DOHH2 (cell line): ENCODE measurements around the gene ANKRD33B.
A peak's percentile ranks its signal among the peaks of the same experiment; 100 is the strongest.

Experiments used
- H3F3A ChIP-seq: fragments of 200-600 bp; sonication (generic), shearing (Covaris generic); 2 replicates; pipeline ENCODE4 v1.6.0; 2016; ENCODE audit warnings: antibody characterized with exemption, mild to moderate bottlenecking; ENCODE audit not compliant: control insufficient read depth, insufficient read depth
- H3K27ac ChIP-seq: fragments of 200-600 bp; sonication (generic); 2 replicates; pipeline ENCODE4 v1.5.1; 2014; ENCODE audit warnings: low read depth, mild to moderate bottlenecking, low read length, moderate library complexity
- H3K27me3 ChIP-seq: fragments of 200-600 bp; sonication (generic); 2 replicates; pipeline ENCODE4 v1.6.1; 2014; ENCODE audit warnings: mild to moderate bottlenecking, low read length, mixed read lengths; ENCODE audit not compliant: control insufficient read depth
- H3K36me3 ChIP-seq: fragments of 200-600 bp; sonication (generic); 2 replicates; pipeline ENCODE4 v1.6.1; 2014; ENCODE audit warnings: mild to moderate bottlenecking, low read length, moderate library complexity, mixed read lengths; ENCODE audit not compliant: control insufficient read depth
- H3K4me1 ChIP-seq: fragments of 200-600 bp; sonication (generic); 2 replicates; pipeline ENCODE4 v1.6.1; 2014; ENCODE audit warnings: mild to moderate bottlenecking, low read length, mixed read lengths; ENCODE audit not compliant: control insufficient read depth
- H3K4me2 ChIP-seq: fragments of 200-600 bp; sonication (generic); 2 replicates; pipeline ENCODE4 v1.6.0; 2014; ENCODE audit warnings: mild to moderate bottlenecking, low read length, moderate library complexity
- H3K4me3 ChIP-seq: fragments of 200-600 bp; sonication (generic); 2 replicates; pipeline ENCODE4 v1.5.1; 2014; ENCODE audit warnings: mild to moderate bottlenecking, low read length, mixed read lengths
- H3K79me2 ChIP-seq: fragments of 200-600 bp; sonication (generic); 2 replicates; pipeline ENCODE4 v1.6.1; 2014; ENCODE audit warnings: mild to moderate bottlenecking, low read length, mixed read lengths; ENCODE audit not compliant: control insufficient read depth
- H3K9me2 ChIP-seq: fragments of 200-600 bp; sonication (generic); replicated peaks from 2 replicates; pipeline ENCODE4 v1.6.1; 2014; ENCODE audit warnings: mild to moderate bottlenecking, low read length, mixed read lengths; ENCODE audit not compliant: control insufficient read depth
- H3K9me3 ChIP-seq: fragments of 200-600 bp; sonication (generic); 2 replicates; pipeline ENCODE4 v1.6.1; 2014; ENCODE audit warnings: antibody characterized with exemption, low read length, mixed read lengths; ENCODE audit not compliant: control insufficient read depth, insufficient read depth
- H4K20me1 ChIP-seq: fragments of 200-600 bp; sonication (generic); 2 replicates; pipeline ENCODE4 v1.6.0; 2014; ENCODE audit warnings: low read depth, mild to moderate bottlenecking, antibody characterized with exemption, low read length, moderate library complexity; ENCODE audit not compliant: control insufficient read depth, insufficient read depth
- EZH2phosphoT487 ChIP-seq: fragments of 200-600 bp; sonication (generic); IDR thresholded peaks from 2 replicates; pipeline ENCODE4 v1.6.1; 2017; ENCODE audit warnings: borderline replicate concordance, mild to moderate bottlenecking, antibody characterized with exemption, low read length, moderate library complexity, mixed read lengths
- TF ChIP-seq, protein P1 (sequence below): fragments of 200-600 bp; sonication (generic); IDR thresholded peaks from one replicate; pipeline ENCODE4 v1.5.1; 2014; ENCODE audit warnings: antibody characterized with exemption, mild to moderate bottlenecking, low read depth, low read length; ENCODE audit not compliant: poor library complexity, severe bottlenecking

The ANKRD33B gene

DNA sequence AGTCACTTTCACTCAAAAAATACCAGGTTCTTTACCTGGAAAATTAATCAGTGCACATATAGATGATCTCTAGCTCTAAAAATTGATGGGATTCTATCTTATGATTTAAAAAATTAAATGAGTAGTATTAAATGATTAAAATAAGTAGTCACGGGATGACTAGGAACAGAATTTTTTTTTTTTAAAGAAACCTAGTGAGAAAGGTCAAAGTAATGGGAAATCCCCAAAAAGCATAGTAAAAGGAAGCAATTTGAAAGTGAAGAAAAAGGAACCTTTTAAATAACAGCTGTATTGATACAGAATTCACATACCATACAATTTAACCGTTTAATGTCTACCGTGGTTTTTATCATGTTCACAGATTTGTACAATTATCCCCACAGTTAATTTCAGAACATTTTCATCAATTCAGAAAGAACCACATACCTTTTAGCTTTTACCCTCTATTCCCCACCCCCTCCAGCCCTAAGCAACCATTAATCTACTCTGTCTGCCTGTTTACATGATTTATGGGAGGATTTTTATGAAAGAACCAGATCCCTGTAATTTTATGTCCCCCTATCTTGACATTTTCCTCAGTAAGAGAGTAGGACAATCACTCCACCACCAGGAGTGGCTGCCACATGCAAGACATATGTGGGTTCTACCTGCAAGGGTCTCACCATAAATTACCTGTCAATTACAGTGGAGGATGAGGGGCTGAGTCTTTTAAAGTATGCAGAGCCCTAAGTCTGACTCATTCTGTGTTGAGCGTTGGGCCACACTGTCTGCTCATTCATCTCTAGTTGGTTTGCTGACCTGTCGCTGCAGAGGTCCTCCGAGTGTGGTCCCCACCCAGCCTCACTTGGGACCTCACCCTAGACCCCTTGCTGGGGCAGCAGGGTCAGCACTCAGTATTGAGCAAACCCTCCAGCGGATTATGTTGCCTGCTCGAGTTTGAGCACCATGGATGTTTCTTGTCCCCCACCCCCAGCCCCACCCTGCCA, 16.0 kb downstream of the ANKRD33B start:
- peak overlapping the region; percentile 60 for H3K4me3 ChIP-seq
- no peaks in the 10 kb centered on the region for H3K9me3 ChIP-seq
- no peaks in the 10 kb centered on the region for H3K9me2 ChIP-seq
- H3K27ac ChIP-seq, result peak overlapping the region; percentile 42
- H3F3A ChIP-seq, result peaks cover 7% of the 10 kb centered on the region
- H3K79me2 ChIP-seq, result no peaks in the 10 kb centered on the region
- H4K20me1 ChIP-seq, result no peaks in the 10 kb centered on the region
- peaks cover 9% of the 10 kb centered on the region; the same call in 1 of the 2 replicates for H3K27me3 ChIP-seq
- H3K36me3 ChIP-seq, result no peaks in the 10 kb centered on the region
- peaks cover 84% of the 10 kb centered on the region for H3K4me1 ChIP-seq
- TF ChIP-seq EZH2phosphoT487, result no peak
- TF ChIP-seq, protein P1, sequence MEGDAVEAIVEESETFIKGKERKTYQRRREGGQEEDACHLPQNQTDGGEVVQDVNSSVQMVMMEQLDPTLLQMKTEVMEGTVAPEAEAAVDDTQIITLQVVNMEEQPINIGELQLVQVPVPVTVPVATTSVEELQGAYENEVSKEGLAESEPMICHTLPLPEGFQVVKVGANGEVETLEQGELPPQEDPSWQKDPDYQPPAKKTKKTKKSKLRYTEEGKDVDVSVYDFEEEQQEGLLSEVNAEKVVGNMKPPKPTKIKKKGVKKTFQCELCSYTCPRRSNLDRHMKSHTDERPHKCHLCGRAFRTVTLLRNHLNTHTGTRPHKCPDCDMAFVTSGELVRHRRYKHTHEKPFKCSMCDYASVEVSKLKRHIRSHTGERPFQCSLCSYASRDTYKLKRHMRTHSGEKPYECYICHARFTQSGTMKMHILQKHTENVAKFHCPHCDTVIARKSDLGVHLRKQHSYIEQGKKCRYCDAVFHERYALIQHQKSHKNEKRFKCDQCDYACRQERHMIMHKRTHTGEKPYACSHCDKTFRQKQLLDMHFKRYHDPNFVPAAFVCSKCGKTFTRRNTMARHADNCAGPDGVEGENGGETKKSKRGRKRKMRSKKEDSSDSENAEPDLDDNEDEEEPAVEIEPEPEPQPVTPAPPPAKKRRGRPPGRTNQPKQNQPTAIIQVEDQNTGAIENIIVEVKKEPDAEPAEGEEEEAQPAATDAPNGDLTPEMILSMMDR, result no peak
- peak overlapping the region; percentile 84 for H3K4me2 ChIP-seq

DNA sequence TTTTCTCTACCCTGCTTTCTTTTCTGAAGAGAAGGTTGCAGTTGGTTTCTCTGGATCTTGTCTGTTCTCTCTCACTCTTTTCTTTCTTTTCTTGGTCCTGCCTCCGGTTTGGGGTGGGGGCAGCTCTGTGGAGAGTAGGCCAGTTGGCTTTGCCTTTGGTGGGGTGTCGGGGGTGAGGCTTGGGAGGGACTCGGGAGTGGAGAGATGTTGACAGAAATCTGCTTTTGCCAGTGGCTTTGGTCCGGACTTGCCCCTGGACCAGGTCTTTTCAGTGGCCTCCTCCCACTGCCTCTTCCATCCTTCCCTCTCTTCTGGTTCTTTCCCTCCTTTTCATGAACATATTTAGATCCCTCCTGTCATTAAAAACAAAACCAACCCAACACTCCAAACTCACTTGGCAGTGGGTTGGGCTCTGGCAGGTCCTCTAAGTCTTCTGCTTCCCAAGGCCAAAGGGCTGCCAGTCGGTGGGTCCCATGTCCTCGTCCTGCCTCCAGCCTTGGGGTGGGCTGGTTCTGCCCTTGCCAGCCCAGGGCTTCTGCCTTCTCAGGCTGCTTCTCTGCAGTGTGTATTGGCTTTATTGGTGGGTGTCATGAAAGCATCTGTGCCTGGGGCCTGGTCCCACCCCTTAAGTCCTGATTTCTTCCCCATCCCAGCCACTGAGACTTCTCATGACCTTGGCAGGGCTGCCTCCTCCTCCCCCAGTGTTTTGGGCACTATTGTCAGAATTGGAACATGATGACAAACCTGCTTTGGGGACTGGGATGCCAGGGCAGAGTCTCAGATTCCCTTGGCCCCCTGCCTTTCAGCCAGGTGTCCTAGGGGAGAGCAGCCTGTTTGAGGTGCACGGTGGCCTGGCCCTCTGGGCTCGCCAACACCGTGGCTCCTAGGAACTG, 16.9 kb downstream of the ANKRD33B start:
- H3K4me2 ChIP-seq, result no peak overlapping the region
- H3K9me3 ChIP-seq, result no peaks in the 10 kb centered on the region
- H3K9me2 ChIP-seq, result no peaks in the 10 kb centered on the region
- H3K36me3 ChIP-seq, result no peaks in the 10 kb centered on the region
- peaks cover 7% of the 10 kb centered on the region for H3F3A ChIP-seq
- H4K20me1 ChIP-seq, result no peaks in the 10 kb centered on the region
- no peak overlapping the region for H3K27ac ChIP-seq
- no peak overlapping the region for H3K4me3 ChIP-seq
- H3K27me3 ChIP-seq, result peaks cover 9% of the 10 kb centered on the region; the same call in 1 of the 2 replicates
- TF ChIP-seq, protein P1, result no peak
- no peak for TF ChIP-seq EZH2phosphoT487
- peaks cover 91% of the 10 kb centered on the region for H3K4me1 ChIP-seq
- H3K79me2 ChIP-seq, result no peaks in the 10 kb centered on the region

GRCh38 chr5:10581424-10581748, 17.5 kb downstream of the ANKRD33B start:
- H3K4me2 ChIP-seq, result no peak overlapping the region
- no peaks in the 10 kb centered on the region for H3K9me2 ChIP-seq
- no peak overlapping the region for H3K27ac ChIP-seq
- H3K9me3 ChIP-seq, result no peaks in the 10 kb centered on the region
- TF ChIP-seq, protein P1, result no peak
- TF ChIP-seq EZH2phosphoT487, result no peak
- peaks cover 7% of the 10 kb centered on the region for H3F3A ChIP-seq
- no peaks in the 10 kb centered on the region for H3K36me3 ChIP-seq
- no peaks in the 10 kb centered on the region for H3K79me2 ChIP-seq
- H4K20me1 ChIP-seq, result no peaks in the 10 kb centered on the region
- peaks cover 9% of the 10 kb centered on the region; the same call in 1 of the 2 replicates for H3K27me3 ChIP-seq
- H3K4me1 ChIP-seq, result peaks cover 91% of the 10 kb centered on the region
- no peak overlapping the region for H3K4me3 ChIP-seq
